Measurements from ENCODE around the gene HMG20A.
"Not testable (repeated sequence)": the region's sequence is repeated elsewhere in the genome, so short reads cannot be mapped to it uniquely, and the experiment has no call there.

The HMG20A gene
- total RNA-seq = 63.8 to 65.9 reads per million in 2 donors

DNA sequence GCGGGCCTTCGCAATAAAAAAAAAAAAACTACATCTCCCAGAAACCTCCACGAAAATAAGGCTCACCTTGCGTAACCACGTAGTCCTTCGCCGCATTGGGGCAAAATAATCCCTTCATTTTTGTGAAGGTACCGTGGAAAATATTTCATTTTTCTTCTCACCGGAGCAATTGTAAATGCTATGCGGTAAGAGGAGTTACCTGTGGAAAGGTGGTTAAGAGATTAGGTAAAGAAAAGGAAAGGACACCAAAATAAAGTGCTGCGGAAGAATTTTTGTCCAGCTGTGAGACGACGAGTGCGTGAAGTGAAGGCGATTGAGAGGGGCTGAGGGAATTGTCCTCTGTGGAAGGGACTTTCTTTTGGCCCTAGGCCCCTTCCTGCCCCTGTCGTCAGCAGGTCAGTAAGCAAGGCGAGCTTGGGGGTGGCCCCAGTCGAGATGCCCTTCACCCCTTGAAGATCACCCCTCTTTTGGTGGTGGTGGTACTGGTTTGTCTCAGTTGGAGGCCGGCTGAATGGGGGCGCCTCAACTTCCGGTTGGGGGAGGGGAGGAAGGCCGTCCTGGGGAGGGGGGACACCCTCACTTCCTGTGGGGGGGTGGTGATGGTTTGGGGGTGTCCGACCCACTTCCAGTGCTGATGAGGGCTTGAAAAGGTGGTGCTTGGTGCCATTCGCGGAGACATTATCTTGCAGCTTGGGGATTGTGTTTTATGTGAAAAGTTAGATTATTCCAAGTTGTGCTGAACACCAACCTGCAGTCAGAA lies at the start of gene HMG20A:
HMG20A (plus strand) TSS at position 279 of the 760 bp plus-strand sequence. CDS start 37,520 bp downstream, outside the sequence.
- peak; percentile 15 for DNase-seq

DNA sequence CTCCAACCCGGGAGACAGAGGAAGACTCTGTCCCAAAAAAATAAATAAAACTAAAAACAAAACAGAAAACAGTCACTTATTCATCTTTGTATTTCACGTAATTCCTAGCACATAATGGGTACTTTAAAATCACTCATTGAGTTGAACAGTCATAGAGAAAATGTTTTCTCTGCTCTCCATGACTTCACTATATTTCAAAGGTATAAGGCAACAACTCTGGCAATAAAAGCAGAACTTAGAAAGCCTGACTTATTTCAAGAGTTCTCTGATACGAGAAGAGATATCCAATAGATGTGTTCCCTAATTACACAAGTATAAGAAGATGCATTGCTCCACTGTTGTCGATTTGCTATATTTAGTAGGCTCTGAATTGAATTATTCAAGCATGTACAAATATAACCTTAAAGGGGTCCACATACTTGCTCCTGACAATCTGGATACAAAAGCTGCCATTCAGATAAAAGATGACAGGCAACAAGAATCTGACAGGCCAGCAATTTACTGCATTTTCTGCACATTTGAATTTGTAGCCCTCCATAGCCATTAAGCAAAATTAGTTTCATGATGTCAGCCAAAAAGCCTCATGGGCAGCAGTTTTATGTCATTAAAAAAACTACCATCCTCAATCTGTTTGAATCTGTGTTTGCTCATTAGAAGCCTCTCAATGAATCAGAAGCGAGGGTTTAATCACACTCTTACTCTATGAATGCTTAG lies 48.7 kb upstream of the HMG20A start:
- no peak for DNase-seq

DNA sequence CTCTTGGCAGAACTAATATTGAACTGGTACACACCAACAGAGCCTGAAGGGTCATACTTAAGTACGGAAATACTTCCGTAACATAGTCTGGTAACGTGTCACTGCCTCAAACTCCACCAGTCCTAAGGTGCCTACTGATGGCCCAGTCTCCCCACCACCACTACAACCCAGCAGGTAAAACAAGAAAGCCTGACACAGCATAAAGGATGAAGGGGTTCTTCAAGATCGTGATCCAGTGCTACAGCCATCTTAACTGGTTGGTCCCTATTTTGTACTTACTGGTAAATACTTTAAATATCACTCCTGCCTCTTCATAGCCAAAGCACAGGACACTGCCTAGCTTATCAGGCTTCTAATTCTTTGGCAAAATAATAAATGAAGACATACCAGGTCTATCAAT lies 47.2 kb upstream of the HMG20A start:
- no peak for DNase-seq

DNA sequence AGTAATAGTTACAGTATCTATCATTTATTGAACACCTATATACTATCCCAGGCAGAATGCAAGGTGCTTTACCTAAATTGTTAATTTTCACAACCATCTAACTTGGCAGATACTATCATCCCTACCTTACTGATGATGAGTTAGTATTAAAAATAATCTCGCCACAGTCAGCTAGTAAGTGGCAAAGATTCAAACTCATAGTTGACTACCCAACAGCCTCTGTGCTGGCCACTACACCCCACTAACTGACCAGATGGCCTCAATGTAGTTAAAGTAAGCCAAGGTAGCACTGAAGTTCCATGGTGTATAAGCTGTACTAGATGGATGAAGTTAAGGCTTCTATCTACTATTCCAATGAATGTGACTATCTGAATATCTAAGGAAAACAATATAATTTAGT lies 45.6 kb upstream of the HMG20A start:
- DNase-seq = no peak

DNA sequence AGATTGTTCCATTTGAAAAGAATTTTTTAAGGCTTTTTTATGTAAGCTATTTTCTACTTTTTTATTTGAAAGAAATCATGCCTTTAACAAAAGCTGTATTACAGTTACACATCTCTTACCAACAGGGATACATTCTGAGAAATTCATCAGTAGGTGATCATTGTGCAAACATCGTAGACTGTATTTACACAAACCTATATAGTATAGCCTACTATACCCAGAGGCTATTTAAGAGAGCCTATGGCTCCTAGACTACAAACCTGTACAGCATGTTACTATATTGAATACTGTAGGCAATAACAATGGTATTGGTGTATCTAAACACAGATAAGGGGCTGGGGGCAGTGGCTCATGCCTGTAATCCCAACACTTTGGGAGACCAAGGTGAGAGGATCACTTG lies 43.9 kb upstream of the HMG20A start:
- DNase-seq = no peak

DNA sequence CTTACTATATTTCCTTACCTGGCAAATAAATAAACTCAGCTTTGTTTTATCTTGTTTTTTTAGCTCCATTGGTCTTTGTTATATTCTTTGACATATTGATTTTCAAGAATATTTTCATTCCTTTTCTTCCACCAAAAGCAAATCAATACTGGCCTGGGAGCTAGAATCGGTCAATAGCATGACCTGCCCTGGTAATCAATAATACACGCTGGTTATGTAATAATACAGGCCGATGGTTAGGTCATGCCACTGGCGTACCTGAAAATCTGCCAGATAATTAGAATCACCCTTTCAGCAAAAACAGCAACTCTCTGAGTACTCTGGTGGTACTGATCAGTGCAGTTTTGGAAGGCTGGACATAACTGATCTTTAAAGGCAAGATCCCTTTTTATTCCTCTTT lies 40.7 kb upstream of the HMG20A start:
- no peak for DNase-seq

DNA sequence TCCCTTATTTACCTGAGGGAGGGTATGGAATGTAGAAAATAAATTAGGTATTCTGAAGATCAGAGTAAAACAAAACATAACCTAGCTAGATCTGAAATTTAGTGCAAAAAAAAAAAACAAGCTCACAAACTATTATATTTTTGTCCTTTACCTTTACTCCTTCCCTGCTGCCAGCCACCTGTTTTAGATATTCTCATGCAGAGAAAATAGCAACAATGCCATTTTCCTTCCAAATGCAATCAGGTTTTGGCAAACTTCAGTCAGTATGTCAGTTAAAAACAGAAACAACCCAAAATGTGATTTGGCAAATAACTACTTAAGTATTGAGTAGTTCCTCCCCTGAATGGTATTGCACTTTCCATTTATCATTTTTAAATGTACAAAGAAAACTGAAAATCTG lies 36.6 kb upstream of the HMG20A start:
- DNase-seq = no peak

DNA sequence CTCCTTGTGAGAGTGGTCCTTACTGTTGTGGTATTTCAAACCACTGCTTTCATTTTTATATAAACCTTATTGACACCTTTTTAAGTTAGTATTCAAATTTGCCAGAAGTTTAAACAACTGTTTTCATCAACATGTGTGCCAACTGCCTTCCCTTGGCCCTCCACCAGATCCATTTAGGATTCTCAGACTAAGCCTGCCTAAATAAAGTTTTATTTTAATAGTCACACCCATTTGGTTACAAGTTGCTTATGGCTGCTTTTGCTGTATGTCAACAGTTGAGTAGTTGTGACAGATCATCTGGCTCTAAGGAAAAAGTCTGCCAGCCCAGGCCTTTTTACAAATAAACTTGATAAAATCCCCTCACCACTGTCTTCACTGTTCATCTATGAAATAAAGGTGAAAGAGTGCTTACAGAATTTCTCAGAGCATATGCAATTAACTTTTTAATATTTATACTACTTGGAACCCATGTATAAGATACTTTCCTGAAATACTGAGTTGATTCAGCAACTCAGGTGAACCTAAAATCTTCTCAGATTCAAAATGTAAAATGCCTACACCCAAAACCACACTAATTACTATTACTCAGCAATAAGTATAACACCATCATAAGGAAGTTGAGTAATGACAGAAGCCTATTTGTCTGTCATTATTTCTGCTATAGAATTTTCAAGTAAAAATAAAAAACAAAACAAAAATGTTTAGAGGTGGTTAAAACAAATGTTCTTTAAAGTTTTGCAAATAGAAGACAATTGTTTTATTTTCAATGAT lies 35.9 kb upstream of the HMG20A start:
- DNase-seq = no peak

DNA sequence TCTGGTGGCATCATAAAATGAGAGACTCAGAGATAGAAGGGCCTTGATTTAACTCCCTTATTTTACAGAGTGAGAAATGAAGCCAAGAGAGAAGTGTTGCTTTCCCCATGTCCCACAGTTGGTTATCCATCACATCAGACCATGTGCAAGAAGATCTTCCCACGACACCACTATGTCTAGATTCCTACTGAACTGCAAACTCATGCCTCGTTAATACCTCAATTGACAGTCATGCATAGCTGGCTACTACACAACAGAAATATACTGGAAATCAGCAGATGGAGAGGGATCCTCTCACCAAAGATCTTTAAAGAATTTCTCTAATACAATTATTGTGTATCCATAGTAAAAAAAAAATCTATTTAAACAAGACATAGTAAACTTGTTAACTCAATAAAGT lies 34.1 kb upstream of the HMG20A start:
- DNase-seq = no peak

DNA sequence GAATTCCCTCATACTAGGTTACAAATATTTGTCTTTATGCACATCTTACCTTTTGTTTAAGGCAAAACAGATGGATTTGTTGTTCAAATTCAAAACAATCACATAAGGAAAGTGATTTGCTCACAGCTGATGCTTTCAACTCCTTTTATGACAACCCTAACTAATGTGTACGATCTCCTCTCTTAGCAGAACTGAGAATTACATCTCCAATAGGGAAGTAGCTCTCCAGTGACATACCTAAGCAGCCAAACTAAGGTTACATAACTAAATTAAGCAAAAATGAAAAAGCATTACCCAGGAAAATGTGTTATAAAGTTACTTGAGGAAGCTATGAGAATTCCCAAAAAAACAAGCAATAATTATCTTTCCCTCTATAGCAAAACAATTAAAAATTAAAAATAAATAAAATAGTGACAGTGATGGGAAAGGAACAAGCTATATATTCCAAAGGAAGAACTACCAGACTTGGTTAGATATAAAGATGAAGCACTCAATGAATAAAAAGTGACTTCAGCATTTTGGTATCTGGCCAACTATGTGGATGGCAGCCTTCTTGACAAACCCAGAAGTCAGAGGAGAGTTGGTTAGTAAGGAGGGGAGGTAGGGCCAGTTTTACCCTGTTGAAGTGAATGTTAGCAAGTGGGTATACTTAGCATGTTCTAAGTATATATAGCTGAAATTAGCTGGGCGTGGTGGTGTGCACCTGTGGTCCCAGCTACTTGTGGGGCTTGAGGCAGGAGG lies 33.2 kb upstream of the HMG20A start:
- DNase-seq = no peak

DNA sequence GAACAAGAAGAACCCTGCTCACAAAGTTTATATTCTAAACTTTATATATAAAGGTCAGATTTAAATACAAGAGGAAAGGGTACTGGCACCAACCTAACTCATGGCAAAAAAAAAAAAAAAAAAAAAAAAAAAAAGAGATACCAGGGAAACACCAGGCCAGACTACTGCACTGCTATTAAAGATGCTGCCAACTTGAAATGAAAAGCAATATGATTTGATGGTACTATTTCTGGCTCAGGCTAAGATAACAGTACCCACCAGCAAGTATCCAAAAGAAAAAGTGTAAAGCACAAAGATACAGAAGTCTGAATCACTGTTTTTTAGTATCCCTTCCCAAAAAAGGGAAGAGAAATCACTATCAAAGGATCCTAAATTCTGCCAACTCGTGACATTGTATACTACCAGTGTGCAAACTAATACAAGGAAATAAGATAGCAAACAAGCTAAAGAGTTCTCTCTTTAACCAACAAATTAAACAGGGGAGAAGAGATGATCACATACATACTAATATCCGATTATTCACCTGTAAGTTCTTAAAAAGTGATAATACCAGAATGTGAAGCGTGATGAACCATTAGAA lies 29.2 kb upstream of the HMG20A start:
- DNase-seq = no peak

DNA sequence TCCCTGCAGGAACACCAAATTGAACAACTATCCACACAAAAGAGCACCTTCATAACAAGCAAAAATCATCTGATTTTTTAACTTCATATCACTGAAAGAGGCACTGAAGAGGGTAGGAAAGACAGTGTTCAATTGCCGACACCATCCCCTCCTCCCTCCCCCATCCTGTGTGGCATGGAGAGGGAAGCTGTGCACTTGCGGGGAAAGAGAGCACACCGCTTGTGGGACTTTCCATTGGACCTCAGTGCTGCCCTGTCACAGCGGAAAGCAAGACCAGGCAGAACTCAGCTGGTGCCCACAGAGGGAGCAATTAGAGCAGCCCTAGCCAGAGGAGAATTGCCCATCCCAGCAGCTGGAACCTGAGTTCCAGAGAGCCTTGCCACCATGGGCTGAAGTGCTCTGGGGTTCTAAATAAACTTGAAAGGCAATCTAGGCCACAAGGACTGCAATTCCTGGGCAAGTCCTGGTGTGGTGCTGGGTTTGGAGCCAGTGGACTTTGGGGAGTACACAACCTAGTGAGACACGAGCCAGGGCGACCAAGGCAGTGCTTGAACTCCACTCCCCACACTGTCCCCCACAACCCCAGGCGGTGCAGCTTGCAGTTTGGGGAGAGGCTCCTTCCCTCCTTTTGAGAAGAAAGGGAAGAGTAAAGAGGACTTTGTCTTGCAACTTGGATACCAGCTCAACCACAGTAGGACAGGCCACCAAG lies 27.8 kb upstream of the HMG20A start:
- DNase-seq = no peak

DNA sequence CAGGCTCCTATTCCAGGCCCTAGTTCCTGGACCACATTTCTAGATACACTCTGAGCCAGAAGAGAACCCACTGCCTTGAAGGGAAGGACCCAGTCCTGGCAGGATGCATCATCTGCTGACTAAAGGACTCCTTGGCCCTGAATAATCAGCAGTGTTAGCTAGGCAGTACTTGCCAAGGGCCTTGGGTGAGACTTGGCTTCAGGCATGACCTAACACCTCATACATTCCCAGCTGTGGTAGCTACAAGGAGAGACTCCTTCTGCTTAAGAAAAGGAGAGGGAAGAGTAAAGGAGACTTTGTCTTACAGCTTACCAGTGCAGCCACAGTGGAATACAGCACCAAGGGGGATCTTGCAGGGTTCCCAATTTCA lies 27.2 kb upstream of the HMG20A start:
- DNase-seq = no peak

DNA sequence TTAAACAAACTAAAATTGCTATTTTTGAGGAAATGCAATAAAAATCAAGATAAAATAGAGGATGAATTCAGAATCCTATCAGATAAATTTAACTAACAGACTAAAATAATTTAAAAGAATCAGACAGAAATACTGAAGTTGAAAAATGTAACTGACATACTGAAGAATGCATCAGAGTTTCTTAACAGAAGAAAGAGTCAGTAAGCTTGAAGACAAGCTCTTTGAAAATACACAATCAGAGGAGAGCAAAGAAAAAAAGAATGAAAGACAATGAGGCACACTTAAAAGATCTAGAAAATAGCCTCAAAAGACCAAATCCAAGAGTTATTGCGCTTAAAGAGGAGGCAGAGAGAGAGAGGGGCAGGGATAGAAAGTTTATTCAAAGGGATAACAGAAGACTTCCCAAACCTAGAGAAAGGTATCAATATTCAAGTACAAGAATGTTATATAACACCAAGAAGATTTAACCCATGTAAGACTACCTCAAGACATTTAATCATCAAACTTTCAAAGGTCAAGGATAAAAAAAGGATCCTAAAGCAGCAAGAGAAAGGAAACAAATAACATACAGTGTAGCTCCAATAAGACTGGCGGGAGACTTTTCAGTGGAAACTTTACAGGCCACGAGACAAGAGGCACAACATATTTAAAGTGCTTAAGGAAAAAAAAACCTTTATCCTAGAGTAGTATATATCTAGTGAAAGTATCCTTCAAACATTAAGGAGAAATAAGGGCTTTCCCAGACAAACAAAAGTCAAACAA lies 25.5 kb upstream of the HMG20A start:
- DNase-seq = no peak

DNA sequence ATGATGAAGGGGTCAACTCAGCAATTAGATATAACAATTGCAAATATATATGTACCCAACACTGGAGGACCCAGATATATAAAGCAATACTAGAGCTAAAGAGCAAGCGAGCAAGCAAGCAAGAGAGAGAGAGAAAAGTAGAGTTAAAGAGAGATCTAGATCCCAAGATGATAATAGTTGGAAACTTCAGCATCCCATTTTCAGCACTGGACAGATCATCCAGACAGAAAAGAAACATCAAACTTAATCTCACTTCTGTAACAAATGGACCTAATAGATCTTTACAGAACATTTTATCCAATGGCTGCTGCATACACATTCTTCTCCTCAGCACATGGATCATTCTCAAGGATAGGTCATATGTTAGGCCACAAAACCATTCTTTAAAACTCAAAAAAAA lies 24.0 kb upstream of the HMG20A start:
- DNase-seq = no peak

DNA sequence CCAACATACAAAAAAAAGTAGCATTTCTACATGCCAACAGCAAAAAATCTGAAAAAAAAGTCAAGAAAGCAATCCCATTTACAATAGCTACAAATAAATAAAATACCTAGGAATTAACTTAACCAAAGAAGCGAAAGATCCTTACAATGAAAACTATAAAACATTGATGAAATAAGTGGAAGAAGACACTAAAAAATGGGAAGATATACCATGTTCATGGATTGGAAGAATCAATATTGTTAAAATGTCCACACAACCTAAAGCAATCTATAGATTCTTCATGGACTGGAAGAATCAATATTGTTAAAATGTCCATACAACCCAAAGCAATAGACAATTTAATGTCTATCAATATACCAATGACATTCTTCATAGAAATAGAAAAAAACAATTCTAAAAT lies 21.8 kb upstream of the HMG20A start:
- DNase-seq = no peak

DNA sequence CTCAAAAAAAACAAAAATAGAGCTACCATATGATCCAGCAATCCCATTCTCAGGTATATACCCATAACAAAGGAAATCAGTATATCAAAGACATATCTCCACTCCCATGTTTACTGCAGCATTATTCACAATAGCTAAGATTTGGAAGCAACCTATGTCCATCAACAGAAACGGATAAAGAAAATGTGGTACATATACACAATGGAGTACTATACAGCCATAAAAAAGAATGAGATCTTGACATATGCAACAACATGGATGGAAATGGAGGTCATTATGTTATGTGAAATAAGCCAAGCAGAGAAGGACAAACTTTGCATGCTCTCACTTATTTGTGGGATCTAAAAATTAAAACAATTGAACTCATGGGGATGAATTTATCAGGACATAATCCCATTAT lies 20.4 kb upstream of the HMG20A start:
- DNase-seq = no peak

DNA sequence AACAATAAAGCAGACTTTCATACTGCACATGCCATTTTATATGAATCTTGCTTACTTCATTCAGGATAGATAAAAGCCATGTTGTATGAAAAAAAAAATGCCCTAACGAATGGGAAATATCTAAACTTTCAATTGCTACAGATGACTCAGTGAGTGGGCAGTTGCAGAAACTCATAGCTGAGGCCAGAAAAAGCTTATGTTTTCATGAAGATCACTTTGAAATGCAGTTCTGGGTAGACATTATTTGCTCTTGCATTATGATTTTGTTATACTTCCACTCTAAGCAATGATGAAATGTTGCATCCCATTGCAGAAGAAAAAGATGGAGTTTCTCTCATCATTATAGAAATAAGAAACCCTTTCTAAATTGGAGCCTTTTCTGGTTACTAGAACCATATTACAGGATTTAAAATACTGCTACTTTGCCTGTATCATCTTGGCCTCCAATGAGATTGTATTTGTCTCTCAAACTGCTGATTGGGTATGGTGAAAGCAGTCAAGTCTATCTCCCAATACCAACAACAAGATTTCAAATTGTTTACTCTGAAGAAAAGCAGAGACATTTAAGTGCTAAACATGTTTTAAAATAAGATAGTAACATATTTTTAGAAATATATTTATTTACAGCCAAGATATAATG lies 17.8 kb upstream of the HMG20A start:
- DNase-seq = no peak

DNA sequence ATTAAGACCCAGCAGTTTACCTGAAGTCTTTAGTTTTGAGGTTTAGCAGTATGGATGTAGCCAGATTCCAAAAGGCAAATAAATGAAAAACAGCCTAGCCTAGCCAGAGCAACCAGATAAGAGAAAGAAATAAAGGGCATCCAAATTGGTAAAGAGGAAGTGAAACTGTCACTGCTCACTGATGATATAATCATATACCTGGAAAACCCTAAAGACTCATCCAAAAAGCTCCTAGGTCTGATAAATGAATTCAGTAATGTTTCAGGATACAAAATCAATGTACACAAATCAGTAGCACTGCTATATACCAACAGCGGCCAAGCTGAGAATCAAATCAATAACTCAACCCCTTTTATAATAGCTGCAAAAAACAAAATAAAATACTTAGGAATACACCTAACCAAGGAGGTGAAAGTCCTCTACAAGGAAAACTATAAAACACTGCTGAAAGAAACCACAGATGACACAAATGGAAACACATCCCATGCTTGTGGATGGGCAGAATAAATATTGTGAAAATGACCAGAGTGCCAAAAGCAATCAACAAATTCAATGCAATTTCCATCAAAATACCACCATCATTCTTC lies 14.4 kb upstream of the HMG20A start:
- DNase-seq = not testable (repeated sequence)

DNA sequence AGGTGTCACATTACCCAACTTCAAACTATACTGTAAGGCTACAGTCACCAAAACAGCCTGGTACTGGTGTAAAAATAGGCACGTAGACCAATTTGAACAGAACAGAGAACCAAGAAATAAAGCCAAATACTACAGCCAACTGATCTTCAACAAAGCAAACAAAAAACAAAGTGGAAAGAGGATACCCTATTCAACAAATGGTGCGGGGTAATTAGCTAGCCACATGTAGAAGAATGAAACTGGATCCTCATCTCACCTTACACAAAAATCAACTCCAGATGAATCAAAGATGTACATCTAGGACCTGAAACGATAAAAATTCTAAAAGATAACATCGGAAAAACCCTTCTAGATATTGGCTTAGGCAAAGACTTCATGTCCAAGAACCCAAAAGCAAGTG lies 13.8 kb upstream of the HMG20A start:
- no peak for DNase-seq

Data from activated gamma-delta T cell (primary cell).